Common myeloid progenitor, CD34-positive (primary cell): Measurements from ENCODE around the gene ZNF701.

Experiments
- CTCF ChIA-PET: fragments of 350-600 bp; sonication (Branson Sonifier 250); formaldehyde crosslinking; loops from one replicate; lab custom pipeline; 2021; ENCODE audit warnings: antibody characterized with exemption; lab: Charles Lee
- POLR2A ChIA-PET: fragments of 350-600 bp; sonication (Branson Sonifier 250); formaldehyde crosslinking; loops from one replicate; lab custom pipeline; 2021; ENCODE audit warnings: antibody characterized with exemption; lab: Charles Lee
- DNase-seq, 3 donors: peaks; one replicate each; pipeline versions ENCODE4 v3.0.0 to v3.0.0-alpha.2; 2013
- H3K27ac ChIP-seq, 2 experiments: 1 replicate in 1 of 2; 2 replicates in 1 of 2; pipeline ENCODE4 v1.7.0; 2013; ENCODE audit warnings: inconsistent platforms in 2 of 2, low read length in 2 of 2, mild to moderate bottlenecking in 2 of 2, low read depth in 1 of 2, moderate library complexity in 1 of 2; ENCODE audit not compliant: severe bottlenecking in 2 of 2, insufficient read depth in 1 of 2, poor library complexity in 1 of 2
- H3K27me3 ChIP-seq, 5 experiments: replicated peaks in 2 of 5; 1 replicate in 3 of 5; 2 replicates in 2 of 5; pipeline versions ENCODE4 v1.6.1 to v1.7.0; 2013; ENCODE audit warnings: low read length in 4 of 5, mild to moderate bottlenecking in 2 of 5, moderate library complexity in 2 of 5, inconsistent platforms in 1 of 5; ENCODE audit not compliant: insufficient read depth in 5 of 5, control insufficient read depth in 4 of 5
- H3K36me3 ChIP-seq, 4 experiments: 1 replicate in 2 of 4; 2 replicates in 2 of 4; pipeline versions ENCODE4 v1.6.1 to v1.7.0; 2013; ENCODE audit warnings: low read length in 3 of 4, control low read depth in 1 of 4, mild to moderate bottlenecking in 1 of 4; ENCODE audit not compliant: control insufficient read depth in 4 of 4, insufficient read depth in 4 of 4
- H3K4me1 ChIP-seq, 4 experiments: 1 replicate in 3 of 4; 2 replicates in 1 of 4; pipeline versions ENCODE4 v1.6.1 to v1.7.1; 2013; ENCODE audit warnings: low read length in 3 of 4, mild to moderate bottlenecking in 3 of 4, control low read depth in 1 of 4, inconsistent platforms in 1 of 4, moderate library complexity in 1 of 4; ENCODE audit not compliant: control insufficient read depth in 4 of 4, insufficient read depth in 4 of 4; ENCODE audit errors: control extremely low read depth in 1 of 4
- H3K4me3 ChIP-seq, 7 experiments: 1 replicate in 4 of 7; 2 replicates in 3 of 7; pipeline versions ENCODE4 v1.5.1 to v1.7.0; 2013; ENCODE audit warnings: mild to moderate bottlenecking in 7 of 7, low read length in 6 of 7, moderate library complexity in 6 of 7, inconsistent platforms in 2 of 7, low read depth in 2 of 7, control low read depth in 1 of 7; ENCODE audit not compliant: insufficient read depth in 4 of 7, control insufficient read depth in 1 of 7; ENCODE audit errors: extremely low read depth in 1 of 7
- H3K9me3 ChIP-seq, 5 experiments: 1 replicate in 4 of 5; 2 replicates in 1 of 5; pipeline versions ENCODE4 v1.6.1 to v1.7.1; 2013; ENCODE audit warnings: low read length in 4 of 5, mild to moderate bottlenecking in 2 of 5, inconsistent platforms in 1 of 5, low read depth in 1 of 5, moderate library complexity in 1 of 5; ENCODE audit not compliant: control insufficient read depth in 4 of 5, insufficient read depth in 2 of 5; ENCODE audit errors: control extremely low read depth in 1 of 5
- WGBS: methylation state at CpG from one replicate; pipeline ENCODE4 v1.1.5; 2013; ENCODE audit not compliant: insufficient coverage; 5-methylcytosine and 5-hydroxymethylcytosine counted together

ZNF701 gene

DNA sequence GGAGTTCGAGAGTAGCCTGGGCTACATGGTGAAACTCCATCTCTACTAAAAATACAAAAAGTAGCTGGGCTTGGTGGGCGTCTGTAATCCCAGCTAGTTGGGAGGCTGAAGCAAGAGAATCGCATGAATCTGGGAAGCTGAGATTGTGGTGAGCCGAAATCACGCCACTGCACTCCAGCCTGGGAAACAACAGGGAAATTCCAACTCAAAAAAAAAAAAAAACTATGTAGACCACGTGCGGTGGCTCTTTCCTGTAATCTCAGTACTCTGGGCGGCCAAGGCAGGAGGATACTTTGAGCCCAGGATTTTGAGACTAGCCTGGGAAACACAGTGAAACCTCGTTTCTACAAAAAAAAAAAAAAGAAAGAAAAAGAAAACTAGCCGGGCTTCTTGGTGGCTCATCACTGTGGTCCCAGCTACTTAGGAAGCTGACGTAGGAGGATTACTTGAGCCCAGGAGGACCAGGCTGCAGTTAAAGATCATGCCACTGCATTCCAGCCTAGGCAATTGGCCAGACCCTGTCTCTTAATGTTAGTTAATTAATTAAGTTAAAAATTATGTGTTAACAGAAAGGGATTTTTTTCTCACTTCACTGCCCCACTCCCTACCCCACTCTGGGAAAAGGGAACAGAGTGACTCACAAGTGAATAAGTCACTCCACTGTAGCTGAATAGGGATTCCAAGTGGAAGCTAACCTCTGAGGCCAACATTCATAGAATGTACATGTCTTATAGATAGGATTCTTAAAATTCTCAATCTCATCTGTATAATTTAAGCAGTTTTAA, 65.9 kb downstream of the ZNF701 start:
- Histone ChIP-seq H3K36me3 (peaks cover 0 to 14% (median 1%) of the 10 kb centered on the region in 4 experiments), H3K27ac (no peak overlapping the region), H3K4me1 (peaks cover 0 to 19% (median 14%) of the 10 kb centered on the region in 4 experiments), H3K27me3 (no peaks in the 10 kb centered on the region), H3K9me3 (no peaks in the 10 kb centered on the region), H3K4me3 (no peak overlapping the region)
- ChIA-PET POLR2A (no interaction called here), CTCF (no interaction called here)
- no peak for DNase-seq
- 98% methylated on average over 11 of the region's 11 CpGs for WGBS
